Testis (tissue), 2 donors: Measurements from ENCODE around the gene CACNA2D4.

ENCODE experiments used
- CTCF ChIP-seq, 3 experiments: fragments of 450-650 bp in 2 of 3; fragments of 200-600 bp in 1 of 3; sonication (generic) in 1 of 3; IDR thresholded peaks; one replicate each; pipeline ENCODE4 v1.5.1; 2016 to 2019; ENCODE audit warnings: antibody characterized with exemption in 3 of 3, mild to moderate bottlenecking in 2 of 3, moderate library complexity in 1 of 3
- POLR2A ChIP-seq: fragments of 450-650 bp; IDR thresholded peaks from one replicate; pipeline ENCODE4 v1.6.1; 2017; ENCODE audit warnings: antibody characterized with exemption, mild to moderate bottlenecking, moderate library complexity

DNA sequence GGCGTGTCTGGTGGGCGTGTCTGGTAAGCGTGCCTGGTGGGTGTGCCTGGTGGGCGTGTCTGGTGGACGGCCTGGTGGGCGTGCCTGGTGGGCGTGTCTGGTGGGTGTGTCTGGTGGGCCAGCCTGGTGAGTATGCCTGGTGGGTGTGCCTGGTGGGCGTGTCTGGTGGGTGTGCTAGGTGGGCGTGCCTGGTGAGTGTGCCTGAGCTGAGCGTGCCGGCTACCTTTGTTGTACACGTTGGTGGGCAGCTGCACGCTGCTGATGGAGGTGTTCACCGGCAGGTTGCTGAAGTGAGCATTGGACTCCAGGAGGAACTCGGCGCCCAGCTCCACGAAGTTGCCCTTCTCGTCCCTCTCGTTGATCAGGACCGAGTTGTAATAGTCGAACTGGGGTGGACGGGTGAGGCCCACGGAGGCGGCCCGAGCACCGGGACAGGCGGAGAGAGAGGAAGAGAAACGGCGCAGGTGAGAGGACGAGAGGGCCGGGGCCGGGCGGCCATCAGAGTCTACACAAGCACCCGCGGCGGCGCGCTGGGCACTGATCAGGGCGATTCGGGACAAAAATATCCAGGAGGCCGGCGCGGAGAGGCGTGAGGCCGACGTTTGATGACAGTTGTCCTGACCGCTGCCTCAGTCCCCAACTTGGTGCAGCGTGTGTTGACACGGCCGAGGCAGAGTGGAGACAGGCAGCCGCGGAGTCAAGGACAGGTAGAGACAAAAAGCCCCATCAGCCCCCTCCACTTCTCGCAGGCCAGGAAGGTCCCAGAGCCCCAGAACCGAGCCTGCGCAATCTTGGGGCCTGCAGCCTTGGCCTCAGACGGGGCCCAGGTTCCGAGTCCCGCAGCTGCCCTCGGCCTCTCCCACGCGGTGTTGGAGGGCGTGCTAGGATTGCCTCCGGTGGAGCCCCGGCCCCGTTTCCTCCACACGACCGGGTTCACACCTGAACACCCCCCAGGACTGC, 10.5 kb downstream of the CACNA2D4 start:
- no peak for TF ChIP-seq CTCF (IDR thresholded peaks at IDR 0.05)
- TF ChIP-seq POLR2A, result no peak
